ENCODE measurements around the gene MAGOH. TPM values are rescaled to one million over a fixed set of nuclear protein-coding genes. Genes with fewer than 3 reads are reported as not detected.

Gene MAGOH
- total RNA-seq (2022; extraction: Qiagen RNA extraction; ENCODE audit: low read depth) = 64.8 to 104 TPM (median 67.9 TPM) in 5 replicates

DNA sequence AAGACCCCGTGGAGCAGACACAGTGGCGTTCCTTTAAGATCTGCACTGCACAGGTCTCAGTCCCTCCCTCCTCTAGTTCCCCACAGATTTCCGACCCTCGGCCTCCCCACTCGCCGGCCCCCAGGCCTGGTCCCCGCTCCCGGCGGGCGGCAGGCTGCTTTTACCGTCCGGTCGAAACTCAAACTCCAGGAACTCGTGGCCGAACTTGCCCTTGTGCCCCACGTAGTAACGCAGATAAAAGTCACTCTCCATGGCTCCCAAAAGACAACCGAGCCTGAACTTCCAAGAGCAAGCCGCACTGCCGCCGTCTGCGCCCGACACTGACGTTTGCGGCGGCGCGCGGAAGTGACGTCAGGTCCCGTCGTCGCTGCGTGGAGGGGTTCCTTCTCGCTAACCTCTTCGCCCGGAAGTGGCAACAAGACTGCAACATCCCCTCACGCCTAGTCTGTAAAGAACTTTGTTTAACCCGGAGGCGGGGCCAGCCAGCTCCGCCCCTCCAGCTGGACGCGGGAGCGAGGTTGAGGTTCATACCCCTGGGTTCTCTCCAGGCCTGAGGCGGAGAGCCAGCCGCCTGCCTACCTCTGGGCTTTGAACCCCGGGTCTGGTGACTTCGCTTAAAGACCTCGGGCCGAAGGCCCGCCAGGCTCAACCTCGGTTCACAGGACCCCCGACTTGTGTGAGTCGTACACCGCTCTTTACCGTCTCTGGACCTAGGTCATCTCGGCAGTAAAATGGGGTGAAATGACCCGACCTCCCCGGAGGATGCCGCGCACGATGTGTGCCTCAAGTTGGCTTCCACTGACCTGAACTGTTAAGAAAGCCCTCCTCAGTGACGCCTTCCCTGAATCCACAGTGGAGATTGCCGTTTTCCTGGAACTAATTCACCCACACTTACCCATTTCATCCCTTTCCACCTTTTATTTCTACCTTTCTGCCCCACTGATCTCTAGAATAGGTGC, at the start of gene MAGOH:
MAGOH (minus strand) TSS at position 322 of the 959 bp plus-strand sequence; CDS start at position 252, 70 bp downstream.

DNA sequence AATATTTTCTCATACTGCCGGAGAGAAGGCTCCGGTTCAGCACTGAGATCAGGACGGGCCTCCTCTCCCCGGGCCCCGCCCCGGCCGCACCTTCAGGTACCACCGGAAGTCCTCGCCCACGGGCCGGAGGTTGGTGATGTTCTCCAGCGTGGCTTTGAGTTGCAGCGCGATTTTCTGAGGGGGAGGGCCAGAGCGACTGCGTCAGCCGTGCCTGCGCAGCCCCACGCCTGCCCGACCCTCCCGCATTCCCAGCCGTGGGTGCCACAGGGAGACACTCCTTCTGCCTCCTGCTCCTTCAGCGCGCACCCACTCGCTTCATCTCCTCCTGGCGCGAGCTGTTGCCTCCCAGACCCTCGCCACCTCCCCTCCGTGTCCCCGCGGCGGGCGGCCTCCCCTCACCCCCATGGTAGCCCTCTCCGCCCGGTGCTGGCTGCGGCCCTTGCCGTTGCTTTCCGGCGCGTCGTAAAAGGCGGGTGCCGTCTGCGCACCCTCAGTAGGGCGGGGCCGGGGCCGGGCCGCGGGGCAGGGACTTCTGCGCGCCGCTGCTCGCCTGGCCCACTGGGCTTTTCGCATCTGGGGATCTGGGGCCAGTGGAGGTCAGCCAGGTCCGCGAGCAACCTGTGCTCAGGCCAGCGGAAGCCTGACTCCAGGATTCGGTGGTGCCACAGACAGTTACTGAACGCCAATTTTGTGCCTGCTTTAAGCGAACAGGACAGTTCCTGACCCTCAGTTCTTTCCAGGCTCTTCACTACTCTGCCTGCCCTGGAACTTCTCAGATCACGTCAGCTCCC, 18.0 kb downstream of the MAGOH start, which contains the start of gene CZIB:
CZIB (minus strand) TSS at position 464 of the 791 bp plus-strand sequence; CDS start at position 405, 59 bp downstream.

DNA sequence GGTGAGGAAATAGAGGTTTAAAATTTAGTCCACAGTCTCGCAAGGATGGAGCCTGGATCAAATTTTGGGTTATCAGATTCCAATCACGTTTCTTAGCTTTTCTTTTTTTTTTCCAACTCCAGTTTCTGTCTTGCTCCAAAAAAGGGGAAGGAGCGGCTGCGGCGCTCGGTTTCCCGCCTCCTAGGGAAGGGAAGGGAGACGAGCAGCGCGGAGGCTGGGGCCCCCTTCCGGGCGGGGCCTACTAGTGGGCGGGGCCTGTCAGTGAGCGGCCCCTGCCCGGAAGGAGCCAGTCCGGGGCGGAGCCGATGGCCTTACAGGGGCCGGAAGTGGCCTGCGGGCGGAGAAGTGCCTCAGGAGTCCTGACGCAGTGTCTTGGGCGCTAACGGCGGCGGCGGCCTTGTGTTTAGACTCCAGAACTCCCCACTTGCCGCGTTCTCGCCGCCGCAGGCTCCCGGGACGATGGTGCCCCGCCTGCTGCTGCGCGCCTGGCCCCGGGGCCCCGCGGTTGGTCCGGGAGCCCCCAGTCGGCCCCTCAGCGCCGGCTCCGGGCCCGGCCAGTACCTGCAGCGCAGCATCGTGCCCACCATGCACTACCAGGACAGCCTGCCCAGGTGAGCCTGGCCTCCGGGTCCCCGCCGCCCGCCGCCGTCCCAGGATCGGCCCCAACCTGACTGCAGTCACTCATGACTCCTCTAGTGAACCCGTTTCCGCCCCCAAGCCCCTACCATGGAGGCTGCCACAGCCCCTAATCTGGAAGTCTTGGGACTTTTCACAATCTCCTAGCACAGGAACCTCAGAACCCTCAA, 41.6 kb downstream of the MAGOH start, which contains the start of gene CPT2:
CPT2 (plus strand) TSS at position 340 of the 806 bp plus-strand sequence; CDS start at position 460, 120 bp downstream.

Other genes with a start within 250 kb of the MAGOH start
- gene PODN, start 176.3 kb downstream of the MAGOH start, total RNA-seq (2022; extraction: Qiagen RNA extraction; ENCODE audit: low read depth) = not detected in 5 replicates
- gene SLC1A7, start 95.9 kb downstream of the MAGOH start, total RNA-seq (2022; extraction: Qiagen RNA extraction; ENCODE audit: low read depth) = not detected in 5 replicates
- 8.2 to 10.4 TPM (median 9.2 TPM) in 5 replicates for gene CPT2, start 41.7 kb downstream of the MAGOH start, total RNA-seq (2022; extraction: Qiagen RNA extraction; ENCODE audit: low read depth)
- 29.0 to 35.2 TPM (median 30.7 TPM) in 5 replicates for gene CZIB, start 17.9 kb downstream of the MAGOH start, total RNA-seq (2022; extraction: Qiagen RNA extraction; ENCODE audit: low read depth)
- gene LRP8, start 89.6 kb upstream of the MAGOH start, total RNA-seq (2022; extraction: Qiagen RNA extraction; ENCODE audit: low read depth) = 40.5 to 52.4 TPM (median 47.0 TPM) in 5 replicates
- gene DMRTB1, start 220.9 kb upstream of the MAGOH start, total RNA-seq (2022; extraction: Qiagen RNA extraction; ENCODE audit: low read depth) = not detected in 5 replicates

All from A549 treated with RU486 at 1 μM for 4 hours (cell line).